Panc1 (cell line): Measurements from ENCODE around the gene CCM2. TPM values are rescaled to one million over a fixed set of nuclear protein-coding genes. Genes with fewer than 3 reads are reported as not detected.

ENCODE experiments used
- ATAC-seq: fragments of 200-7000 bp; cut with Tn5 transposase; 2 replicates; pipeline ENCODE4 v1.9.1; 2020; ENCODE audit warnings: mild to moderate bottlenecking, moderate library complexity
- BruUV-seq: library from RNA; stranded (reverse); fragments of 400-500 nt; replicated peaks from 2 replicates; lab custom pipeline; 2021; lab: Mats Ljungman, UMichigan
- CTCF ChIA-PET: fragments of 300-600 bp; sonication (Branson Sonifier 250); formaldehyde crosslinking; loops from one replicate; lab custom pipeline; 2022; ENCODE audit warnings: antibody characterized with exemption; lab: Charles Lee
- POLR2A ChIA-PET: fragments of 300-600 bp; sonication (Branson Sonifier 250); formaldehyde crosslinking; loops from one replicate; lab custom pipeline; 2022; ENCODE audit warnings: antibody characterized with exemption; lab: Charles Lee
- DNase-seq: peaks from one replicate; pipeline ENCODE4 v3.0.0-alpha.2; 2010; ENCODE audit warnings: low read depth, low spot score
- H3K27ac ChIP-seq: 2 replicates; pipeline ENCODE4 v1.5.1; 2011; ENCODE audit warnings: mild to moderate bottlenecking, low read length, inconsistent platforms
- H3K27me3 ChIP-seq: fragments of 200-500 bp; sonication (Bioruptor generic); 2 replicates; pipeline ENCODE4 v1.6.0; 2014; ENCODE audit warnings: low read length, inconsistent platforms; ENCODE audit not compliant: control insufficient read depth, insufficient read depth
- H3K36me3 ChIP-seq: fragments of 200-500 bp; sonication (Bioruptor generic); 2 replicates; pipeline ENCODE4 v1.5.1; 2014; ENCODE audit warnings: inconsistent platforms, mild to moderate bottlenecking, low read length, moderate library complexity; ENCODE audit not compliant: control insufficient read depth, insufficient read depth
- H3K4me1 ChIP-seq: 2 replicates; pipeline ENCODE4 v1.5.1; 2011; ENCODE audit warnings: inconsistent platforms, mild to moderate bottlenecking, low read length, moderate library complexity; ENCODE audit not compliant: control insufficient read depth, insufficient read depth
- H3K4me3 ChIP-seq, 2 experiments: 2 replicates each; pipeline ENCODE4 v1.5.1; 2011 to 2012; ENCODE audit warnings: low read depth in 2 of 2, low read length in 2 of 2, mild to moderate bottlenecking in 2 of 2, inconsistent platforms in 1 of 2, moderate library complexity in 1 of 2
- H3K9me3 ChIP-seq: fragments of 200-500 bp; sonication (Bioruptor generic); 2 replicates; pipeline ENCODE4 v1.5.1; 2014; ENCODE audit warnings: low read depth, mild to moderate bottlenecking, inconsistent platforms, low read length, moderate library complexity; ENCODE audit not compliant: control insufficient read depth, insufficient read depth
- CTCF ChIP-seq: fragments of 450-650 bp; IDR thresholded peaks from 2 replicates; pipeline ENCODE4 v1.5.1; 2017; ENCODE audit warnings: mild to moderate bottlenecking
- POLR2AphosphoS5 ChIP-seq: IDR thresholded peaks from 2 replicates; pipeline ENCODE4 v1.6.1; 2012; ENCODE audit warnings: mild to moderate bottlenecking, low read depth, low read length, moderate library complexity
- REST ChIP-seq, 2 experiments: IDR thresholded peaks; 2 replicates each; pipeline ENCODE4 v1.6.1; 2011 to 2012; ENCODE audit warnings: low read depth in 2 of 2, control low read depth in 1 of 2, low read length in 1 of 2, mild to moderate bottlenecking in 1 of 2, moderate library complexity in 1 of 2; ENCODE audit not compliant: insufficient read depth in 1 of 2
- SIN3A ChIP-seq: IDR thresholded peaks from 2 replicates; pipeline ENCODE4 v1.6.1; 2012; ENCODE audit warnings: low read depth, mild to moderate bottlenecking, low read length, moderate library complexity, borderline replicate concordance; ENCODE audit not compliant: insufficient read depth
- TCF7L2 ChIP-seq: IDR thresholded peaks from 2 replicates; pipeline ENCODE4 v1.6.1; 2011; ENCODE audit warnings: mild to moderate bottlenecking, low read depth, low read length, inconsistent platforms
- in situ Hi-C: cut with HindIII; loops from 2 replicates; pipeline ENCODE4 v1.10.0; 2016; ENCODE audit warnings: low sequenced_read_pairs, low pct_unique_long_range_greater_than_20kb
- intact Hi-C: fragments of 100-400 bp; cut with micrococcal nuclease; formaldehyde crosslinking; loops from one replicate; pipeline ENCODE4 v1.10.0; 2022; ENCODE audit not compliant: unreplicated experiment
- total RNA-seq: library from RNA; stranded (reverse); gene quantifications from one replicate; pipeline ENCODE4 v1.2.1, GENCODE V29; 2021; ENCODE audit not compliant: unreplicated experiment

CCM2 gene
- total RNA-seq, 1 experiment from 2014 or later: 97.1 TPM

GRCh38 chr7:45064047-45064725 is 64.2 kb downstream of the CCM2 start:
- in situ Hi-C loops: no loop called here
- DNase-seq: no peak
- POLR2A ChIA-PET: no interaction called here
- Histone ChIP-seq H3K36me3 (peaks cover 2% of the 10 kb centered on the region; the same call in 1 of the 2 replicates), H3K9me3 (no peaks in the 10 kb centered on the region), H3K4me3 (no peak overlapping the region), H3K27ac (no peak overlapping the region), H3K4me1 (no peaks in the 10 kb centered on the region), H3K27me3 (no peaks in the 10 kb centered on the region)
- TF ChIP-seq POLR2AphosphoS5 (no peak), TCF7L2 (no peak), CTCF (no peak), REST (IDR thresholded peaks at IDR 0.05; ENCODE audit: insufficient read depth in 1 of 2, low read depth in 2 of 2, low read length in 1 of 2) (no peak), SIN3A (no peak)
- ATAC-seq: no peak
- CTCF ChIA-PET: no interaction called here
- BruUV-seq: no TSS peak
- intact Hi-C loops: no loop called here

GRCh38 chr7:45065031-45065995 is 65.3 kb downstream of the CCM2 start:
- Histone ChIP-seq H3K27ac (no peak overlapping the region), H3K4me3 (no peak overlapping the region), H3K36me3 (peaks cover 2% of the 10 kb centered on the region; the same call in 1 of the 2 replicates), H3K4me1 (no peaks in the 10 kb centered on the region), H3K27me3 (no peaks in the 10 kb centered on the region), H3K9me3 (no peaks in the 10 kb centered on the region)
- no peak for DNase-seq
- TF ChIP-seq TCF7L2: no peak
- no peak for TF ChIP-seq SIN3A
- TF ChIP-seq REST (IDR thresholded peaks at IDR 0.05; ENCODE audit: insufficient read depth in 1 of 2, low read depth in 2 of 2, low read length in 1 of 2): no peak
- no peak for TF ChIP-seq POLR2AphosphoS5
- TF ChIP-seq CTCF: no peak
- ChIA-PET CTCF (no interaction called here), POLR2A (no interaction called here)
- intact Hi-C loops (no loop called here), in situ Hi-C loops (no loop called here)
- ATAC-seq: no peak
- no TSS peak for BruUV-seq
